OCI-LY7 (cell line): ENCODE measurements around the gene SP140L. TPM values are rescaled to one million over a fixed set of nuclear protein-coding genes. Genes with fewer than 3 reads are reported as not detected.
"Not testable (repeated sequence)": the region's sequence is repeated elsewhere in the genome, so short reads cannot be mapped to it uniquely, and the experiment has no call there.

ENCODE experiments used
- BruUV-seq: library from RNA; stranded (reverse); fragments of 400-500 nt; replicated peaks from 2 replicates; lab custom pipeline; 2021; lab: Mats Ljungman, UMichigan
- CTCF ChIA-PET: fragments of 300-600 bp; sonication (Branson Sonifier 250); formaldehyde crosslinking; loops from one replicate; lab custom pipeline; 2022; ENCODE audit warnings: antibody characterized with exemption; ENCODE audit not compliant: unreplicated experiment; lab: Charles Lee
- POLR2A ChIA-PET: fragments of 300-600 bp; sonication (Branson Sonifier 250); formaldehyde crosslinking; loops from one replicate; lab custom pipeline; 2022; ENCODE audit warnings: antibody characterized with exemption; lab: Charles Lee
- DNase-seq: peaks from one replicate; pipeline ENCODE4 v3.0.0-alpha.2; 2015; ENCODE audit warnings: low spot score
- H2AFZ ChIP-seq: fragments of 200-600 bp; sonication (generic), shearing (Covaris generic); 2 replicates; pipeline ENCODE4 v1.6.1; 2014; ENCODE audit warnings: mild to moderate bottlenecking, antibody characterized with exemption, low read length, moderate library complexity
- H3K27ac ChIP-seq: fragments of 200-600 bp; sonication (generic); 2 replicates; pipeline ENCODE4 v1.5.1; 2014; ENCODE audit warnings: mixed run types, low read depth, mild to moderate bottlenecking, moderate library complexity, low read length, inconsistent platforms; ENCODE audit not compliant: poor library complexity, severe bottlenecking
- H3K36me3 ChIP-seq: fragments of 200-600 bp; sonication (generic); 2 replicates; pipeline ENCODE4 v1.6.1; 2014; ENCODE audit warnings: mild to moderate bottlenecking, antibody characterized with exemption, low read length, moderate library complexity, mixed read lengths; ENCODE audit not compliant: insufficient read depth
- H3K4me1 ChIP-seq: fragments of 200-600 bp; sonication (generic); 2 replicates; pipeline ENCODE4 v1.5.1; 2014; ENCODE audit warnings: mild to moderate bottlenecking, low read length; ENCODE audit not compliant: insufficient read depth, poor library complexity, severe bottlenecking
- H3K4me2 ChIP-seq: fragments of 200-600 bp; sonication (generic); 2 replicates; pipeline ENCODE4 v1.6.1; 2014; ENCODE audit warnings: mild to moderate bottlenecking, low read length
- H3K4me3 ChIP-seq: fragments of 200-600 bp; sonication (generic); 2 replicates; pipeline ENCODE4 v1.5.1; 2014; ENCODE audit warnings: mild to moderate bottlenecking, low read depth, low read length; ENCODE audit not compliant: poor library complexity, severe bottlenecking
- H3K79me2 ChIP-seq: fragments of 200-600 bp; sonication (generic); 2 replicates; pipeline ENCODE4 v1.6.1; 2016; ENCODE audit warnings: low read depth, mild to moderate bottlenecking, low read length, moderate library complexity, mixed read lengths; ENCODE audit not compliant: insufficient read depth
- H3K9me2 ChIP-seq: fragments of 200-600 bp; sonication (generic); 2 replicates; pipeline ENCODE4 v1.6.1; 2016; ENCODE audit warnings: mild to moderate bottlenecking, low read length, mixed read lengths; ENCODE audit not compliant: insufficient read depth
- H3K9me3 ChIP-seq: fragments of 200-600 bp; sonication (generic); 2 replicates; pipeline ENCODE4 v1.6.1; 2014; ENCODE audit warnings: mild to moderate bottlenecking, mixed run types, low read length, mixed read lengths
- H4K20me1 ChIP-seq: fragments of 200-600 bp; sonication (generic); 2 replicates; pipeline ENCODE4 v1.6.1; 2014; ENCODE audit warnings: mild to moderate bottlenecking, antibody characterized with exemption, low read length, moderate library complexity, mixed read lengths; ENCODE audit not compliant: insufficient read depth
- EZH2phosphoT487 ChIP-seq: fragments of 200-600 bp; sonication (generic); IDR thresholded peaks from 2 replicates; pipeline ENCODE4 v1.6.1; 2018; ENCODE audit warnings: low read depth, borderline replicate concordance, mild to moderate bottlenecking, mixed run types, antibody characterized with exemption, low read length, moderate library complexity, mixed read lengths
- intact Hi-C: fragments of 100-400 bp; cut with micrococcal nuclease; formaldehyde crosslinking; loops from one replicate; pipeline ENCODE4 v1.10.0; 2022; ENCODE audit not compliant: unreplicated experiment
- total RNA-seq, 2 experiments: library from RNA; depleted of rRNA in 1 of 2; stranded (reverse); fragments of >200 nt in 1 of 2; shearing (Covaris generic) in 1 of 2; gene quantifications; 2 replicates each; pipeline ENCODE4 v1.2.3, GENCODE V29; 2014 to 2022
- TF ChIP-seq, protein P1 (sequence below): fragments of 200-600 bp; sonication (generic); conservative IDR thresholded peaks from 2 replicates; pipeline ENCODE4 v1.5.1; 2014; ENCODE audit warnings: mild to moderate bottlenecking, antibody characterized with exemption, low read length, moderate library complexity, mixed read lengths

The SP140L gene
- total RNA-seq, 2 experiments from 2014 or later, result 10.4 to 19.3 TPM

DNA sequence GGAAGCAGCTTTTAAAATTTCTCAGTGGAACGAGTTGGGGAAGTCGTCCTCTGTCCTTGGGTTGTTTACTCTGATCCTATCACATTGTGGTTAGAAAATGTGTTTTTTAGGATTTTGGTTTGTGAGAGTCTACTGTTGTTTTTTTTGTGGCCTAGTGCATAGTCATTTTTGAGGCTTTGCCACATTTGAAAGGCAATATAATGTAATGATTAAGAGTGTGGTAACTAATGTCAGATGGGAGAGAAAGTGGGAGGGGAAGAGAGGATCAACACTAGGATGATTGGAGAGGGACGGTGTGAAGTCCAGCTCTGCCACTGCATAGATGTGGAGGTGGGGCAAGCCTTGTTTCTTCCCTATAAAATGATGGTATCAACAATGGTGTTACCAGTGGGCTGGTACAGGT lies 8.5 kb downstream of the SP140L start:
- POLR2A ChIA-PET, result no interaction called here
- peaks cover 24% of the 10 kb centered on the region for H3K36me3 ChIP-seq
- no peak overlapping the region for H3K27ac ChIP-seq

DNA sequence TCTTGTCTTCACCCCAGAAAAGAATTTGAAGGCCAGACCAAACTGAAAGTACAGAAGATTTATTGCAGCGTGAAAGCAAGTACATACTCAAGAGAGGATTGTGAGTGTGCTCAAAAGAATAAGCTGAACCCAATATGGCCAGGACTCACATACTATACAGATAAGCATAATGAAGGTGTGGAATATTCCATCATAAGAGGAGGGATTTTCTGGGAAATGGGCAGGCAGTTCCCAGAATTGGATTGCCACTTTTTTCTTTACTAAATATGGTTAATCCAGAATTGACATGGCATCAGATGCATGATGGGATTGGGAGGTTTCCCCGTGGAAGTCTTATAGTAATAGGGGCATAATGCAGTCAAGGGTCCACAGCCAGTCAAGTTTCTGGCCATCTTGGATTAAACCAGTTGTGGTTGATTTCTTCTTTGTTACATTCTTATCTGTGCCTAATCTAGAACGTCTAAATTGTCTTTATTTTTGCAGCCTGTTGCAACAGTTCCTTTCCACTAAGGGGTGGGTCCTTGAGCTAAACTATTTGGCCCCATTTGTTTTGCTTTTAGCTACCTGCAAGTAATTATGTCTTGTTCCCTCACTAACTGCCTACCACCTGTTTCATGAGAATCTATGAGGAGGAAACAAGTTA lies 9.0 kb downstream of the SP140L start:
- ChIA-PET CTCF (no interaction called here), POLR2A (no interaction called here)
- intact Hi-C loops, result no loop called here
- TF ChIP-seq EZH2phosphoT487, result no peak
- Histone ChIP-seq H3K79me2 (no peaks in the 10 kb centered on the region), H3K9me3 (no peaks in the 10 kb centered on the region), H3K36me3 (peaks cover 24% of the 10 kb centered on the region), H2AFZ (no peak overlapping the region), H3K9me2 (no peaks in the 10 kb centered on the region), H4K20me1 (no peaks in the 10 kb centered on the region), H3K4me3 (no peak overlapping the region), H3K4me2 (no peak overlapping the region), H3K4me1 (no peaks in the 10 kb centered on the region), H3K27ac (no peak overlapping the region)
- DNase-seq, result no peak
- no TSS peak for BruUV-seq

More for the DNA sequence above, 8.5 kb downstream of the SP140L start:
- H3K79me2 ChIP-seq, result no peaks in the 10 kb centered on the region
- CTCF ChIA-PET, result no interaction called here
- H4K20me1 ChIP-seq, result no peaks in the 10 kb centered on the region
- no peaks in the 10 kb centered on the region for H3K9me2 ChIP-seq
- intact Hi-C loops, result no loop called here
- H3K4me1 ChIP-seq, result no peaks in the 10 kb centered on the region
- no peak overlapping the region for H2AFZ ChIP-seq
- no peak overlapping the region for H3K4me3 ChIP-seq
- DNase-seq, result no peak
- H3K4me2 ChIP-seq, result no peak overlapping the region
- TF ChIP-seq EZH2phosphoT487, result no peak
- TF ChIP-seq, protein P1, sequence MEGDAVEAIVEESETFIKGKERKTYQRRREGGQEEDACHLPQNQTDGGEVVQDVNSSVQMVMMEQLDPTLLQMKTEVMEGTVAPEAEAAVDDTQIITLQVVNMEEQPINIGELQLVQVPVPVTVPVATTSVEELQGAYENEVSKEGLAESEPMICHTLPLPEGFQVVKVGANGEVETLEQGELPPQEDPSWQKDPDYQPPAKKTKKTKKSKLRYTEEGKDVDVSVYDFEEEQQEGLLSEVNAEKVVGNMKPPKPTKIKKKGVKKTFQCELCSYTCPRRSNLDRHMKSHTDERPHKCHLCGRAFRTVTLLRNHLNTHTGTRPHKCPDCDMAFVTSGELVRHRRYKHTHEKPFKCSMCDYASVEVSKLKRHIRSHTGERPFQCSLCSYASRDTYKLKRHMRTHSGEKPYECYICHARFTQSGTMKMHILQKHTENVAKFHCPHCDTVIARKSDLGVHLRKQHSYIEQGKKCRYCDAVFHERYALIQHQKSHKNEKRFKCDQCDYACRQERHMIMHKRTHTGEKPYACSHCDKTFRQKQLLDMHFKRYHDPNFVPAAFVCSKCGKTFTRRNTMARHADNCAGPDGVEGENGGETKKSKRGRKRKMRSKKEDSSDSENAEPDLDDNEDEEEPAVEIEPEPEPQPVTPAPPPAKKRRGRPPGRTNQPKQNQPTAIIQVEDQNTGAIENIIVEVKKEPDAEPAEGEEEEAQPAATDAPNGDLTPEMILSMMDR, result no peak
- BruUV-seq, result no TSS peak
- H3K9me3 ChIP-seq, result no peaks in the 10 kb centered on the region

DNA sequence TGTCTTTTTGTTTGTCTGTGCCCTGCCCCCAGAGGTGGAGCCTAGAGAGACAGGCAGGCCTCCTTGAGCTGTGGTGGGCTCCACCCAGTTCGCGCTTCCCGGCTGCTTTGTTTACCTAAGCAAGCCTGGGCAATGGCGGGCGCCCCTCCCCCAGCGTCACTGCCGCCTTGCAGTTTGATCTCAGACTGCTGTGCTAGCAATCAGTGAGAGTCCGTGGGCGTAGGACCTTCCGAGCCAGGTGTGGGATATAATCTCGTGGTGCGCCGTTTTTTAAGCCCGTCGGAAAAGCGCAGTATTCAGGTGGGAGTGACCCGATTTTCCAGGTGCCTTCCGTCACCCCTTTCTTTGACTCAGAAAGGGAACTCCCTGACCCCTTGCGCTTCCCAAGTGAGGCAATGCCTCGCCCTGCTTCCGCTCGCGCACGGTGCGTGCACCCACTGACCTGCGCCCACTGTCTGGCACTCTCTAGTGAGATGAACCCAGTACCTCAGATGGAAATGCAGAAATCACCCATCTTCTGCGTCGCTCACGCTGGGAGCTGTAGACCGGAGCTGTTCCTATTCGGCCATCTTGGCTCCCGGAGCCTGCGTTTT lies 15.0 kb downstream of the SP140L start:
- H3K79me2 ChIP-seq, H4K20me1 ChIP-seq, CTCF ChIA-PET, H3K4me2 ChIP-seq, DNase-seq, H3K9me2 ChIP-seq, H3K4me3 ChIP-seq, intact Hi-C loops, H3K4me1 ChIP-seq, H3K27ac ChIP-seq, H2AFZ ChIP-seq, BruUV-seq: not testable (repeated sequence)
- Histone ChIP-seq H3K36me3 (peaks cover 17% of the 10 kb centered on the region; the same call in 1 of the 2 replicates), H3K9me3 (peaks cover 12% of the 10 kb centered on the region; the same call in 1 of the 2 replicates)
- POLR2A ChIA-PET, result interaction anchor here (0.6 kb wide), 1 partner anchor 212 kb away, joined by 3 read pairs; no protein-coding TSS in a partner anchor

DNA sequence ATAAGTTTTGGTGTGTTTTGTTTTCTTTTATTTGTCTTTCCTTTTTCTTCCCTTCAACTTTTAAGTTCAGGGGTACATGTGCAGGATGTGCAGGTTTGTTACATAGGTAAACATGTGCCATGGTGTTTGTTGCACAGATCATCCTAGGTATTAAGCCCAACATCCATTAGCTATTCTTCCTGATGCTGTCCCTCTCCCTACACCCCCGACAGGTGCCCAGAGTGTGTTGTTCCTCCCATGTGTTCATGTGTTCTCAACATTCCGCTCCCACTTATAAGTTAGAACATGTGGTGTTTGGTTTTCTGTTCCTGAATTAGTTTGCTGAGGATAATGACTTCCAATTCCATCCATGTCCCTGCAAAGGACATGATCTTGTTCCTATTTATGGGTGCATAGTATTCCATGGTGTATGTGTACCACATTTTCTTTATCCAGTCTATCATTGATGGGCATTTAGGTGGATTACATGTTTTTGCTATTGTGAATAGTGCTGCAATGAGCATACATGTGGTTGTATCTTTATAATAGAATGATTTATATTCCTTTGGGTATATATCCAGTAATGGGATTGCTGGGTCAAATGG lies 16.1 kb downstream of the SP140L start:
- Histone ChIP-seq H3K36me3 (peaks cover 22% of the 10 kb centered on the region; the same call in 1 of the 2 replicates), H3K9me3 (peaks cover 15% of the 10 kb centered on the region; the same call in 1 of the 2 replicates)
- intact Hi-C loops, H3K79me2 ChIP-seq, H3K27ac ChIP-seq, H3K4me3 ChIP-seq, CTCF ChIA-PET, H3K9me2 ChIP-seq, H4K20me1 ChIP-seq, H2AFZ ChIP-seq, H3K4me1 ChIP-seq, DNase-seq, BruUV-seq, H3K4me2 ChIP-seq: not testable (repeated sequence)
- POLR2A ChIA-PET, result interaction anchor here (0.6 to 0.9 kb wide), 4 partner anchors 14 to 211 kb away, joined by 3 to 4 read pairs (median 3); no protein-coding TSS in a partner anchor
